GM21360 (cell line): ENCODE data around the gene NPFFR2.
"Not testable (repeated sequence)": the region's sequence is repeated elsewhere in the genome, so short reads cannot be mapped to it uniquely, and the experiment has no call there.

ENCODE experiments used
- ATAC-seq: cut with Tn5 transposase; IDR thresholded peaks from one replicate; pipeline ENCODE4 v1.9.1; 2021; ENCODE audit warnings: mild to moderate bottlenecking, moderate library complexity; ENCODE audit not compliant: unreplicated experiment

NPFFR2 gene

DNA sequence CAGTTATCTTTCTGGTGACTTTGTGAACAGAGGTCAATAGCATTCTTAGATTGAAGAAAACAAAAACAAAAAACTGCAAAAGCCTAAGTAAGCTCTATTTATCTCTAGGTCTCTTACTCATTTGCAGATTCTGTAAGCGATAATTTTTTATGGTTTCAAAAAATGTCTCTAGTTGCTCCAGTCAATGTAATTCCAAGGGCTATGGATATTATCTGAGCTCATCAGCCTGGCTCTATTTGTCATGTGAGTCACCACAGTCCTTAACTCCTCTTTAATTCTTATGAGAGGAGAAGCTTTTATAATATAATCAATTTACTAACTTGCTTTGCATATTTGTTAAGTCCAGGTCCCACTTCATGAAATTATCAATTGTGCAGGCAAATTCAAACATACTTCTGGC, 79.1 kb downstream of the NPFFR2 start:
- no peak for ATAC-seq

DNA sequence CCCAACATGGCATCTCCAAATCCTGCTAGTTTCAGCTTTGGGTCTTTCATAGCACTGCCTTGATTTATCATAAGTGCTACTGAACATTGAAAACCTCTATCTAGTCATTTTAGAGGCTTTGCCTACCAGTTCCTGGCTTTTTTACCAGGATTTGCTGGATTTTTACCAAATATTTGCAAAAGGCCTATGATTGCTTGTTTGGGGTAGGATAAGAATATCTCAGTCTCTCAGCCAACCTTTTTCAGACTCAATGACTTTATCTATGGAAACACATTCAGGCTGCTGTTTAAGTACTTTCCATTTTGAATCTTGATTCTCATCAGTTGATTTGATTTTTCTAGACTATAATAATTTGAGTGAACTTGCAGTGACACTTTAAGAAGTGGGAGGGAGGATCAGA, 80.1 kb downstream of the NPFFR2 start:
- no peak for ATAC-seq

DNA sequence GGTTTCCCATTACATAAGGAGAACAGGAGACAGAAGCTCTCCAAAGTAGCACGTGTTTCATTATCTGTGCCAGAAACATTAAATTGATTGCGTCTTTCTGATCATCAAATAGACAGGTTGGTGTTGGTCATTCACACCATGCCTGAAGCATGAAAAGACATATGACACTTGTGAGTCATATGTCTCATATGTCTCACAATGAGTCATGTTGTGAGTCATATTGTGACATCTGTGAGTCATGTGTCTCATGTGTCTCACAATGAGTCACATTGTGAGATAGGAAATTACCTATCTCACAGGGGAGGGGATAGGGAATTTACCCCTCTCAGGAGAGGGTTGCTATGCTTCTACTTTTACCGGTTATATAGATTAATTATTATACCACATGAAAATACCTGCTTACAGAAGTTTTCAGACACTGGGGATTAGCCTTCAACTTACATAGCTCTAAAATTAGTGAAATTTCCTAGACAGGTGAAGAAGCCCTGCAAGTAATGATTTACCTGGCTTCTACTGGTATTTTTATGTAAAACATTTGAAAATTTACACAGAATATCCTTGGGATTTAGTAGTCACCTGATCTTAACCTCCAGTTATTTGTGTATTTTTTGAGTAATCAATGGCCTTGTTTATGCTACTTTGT, 80.8 kb downstream of the NPFFR2 start:
- peak; percentile 93 for ATAC-seq

DNA sequence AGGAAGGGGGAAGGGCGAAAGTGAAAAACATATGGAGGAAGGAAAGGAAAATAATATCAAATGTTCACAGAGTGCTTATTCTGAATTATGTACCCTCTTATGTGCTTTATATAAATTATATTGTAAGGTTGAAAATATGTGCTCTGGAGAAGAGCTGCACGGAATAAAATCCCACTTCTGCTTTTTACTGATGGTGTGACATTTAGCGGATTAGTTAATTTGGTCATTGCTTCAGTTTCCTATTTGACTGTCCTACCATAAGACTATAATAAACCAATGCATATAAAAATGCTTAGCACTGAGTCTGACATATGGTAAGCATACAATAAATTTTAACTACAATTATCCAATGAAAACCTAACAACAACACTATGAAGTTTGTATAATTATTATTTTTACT, 86.2 kb downstream of the NPFFR2 start:
- ATAC-seq: no peak

DNA sequence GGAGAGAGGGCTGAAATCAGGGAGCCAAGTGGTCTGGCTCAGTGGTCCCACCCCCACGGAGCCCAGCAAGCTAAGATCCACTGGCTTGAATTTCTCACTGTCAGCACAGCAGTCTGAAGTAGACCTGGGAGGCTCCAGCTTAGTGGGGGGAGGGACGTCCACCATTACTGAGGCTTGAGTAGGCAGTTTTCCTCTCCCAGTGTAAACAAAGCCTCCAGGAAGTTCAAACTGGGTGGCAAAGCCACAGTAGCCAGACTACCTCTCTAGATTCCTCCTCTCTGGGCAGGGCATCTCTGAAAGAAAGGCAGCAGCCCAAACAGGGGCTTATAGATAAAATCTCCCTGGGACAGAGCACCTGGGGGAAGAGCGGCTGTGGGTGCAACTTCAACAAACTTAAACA, 88.1 kb downstream of the NPFFR2 start:
- ATAC-seq: no peak

DNA sequence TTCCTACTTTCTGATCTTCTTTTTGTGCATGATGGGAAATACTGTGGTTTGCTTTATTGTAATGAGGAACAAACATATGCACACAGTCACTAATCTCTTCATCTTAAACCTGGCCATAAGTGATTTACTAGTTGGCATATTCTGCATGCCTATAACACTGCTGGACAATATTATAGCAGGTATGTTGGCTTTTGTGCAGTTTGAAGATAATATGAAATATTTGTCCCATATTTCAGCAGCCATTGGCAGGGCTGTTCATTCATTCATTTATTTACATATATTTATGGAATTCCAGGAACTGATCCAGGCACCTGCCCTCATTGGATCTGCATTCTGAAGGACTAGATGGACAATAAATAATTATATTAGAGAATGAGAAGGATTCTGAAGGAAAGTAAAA, 96.9 kb downstream of the NPFFR2 start:
- no peak for ATAC-seq

DNA sequence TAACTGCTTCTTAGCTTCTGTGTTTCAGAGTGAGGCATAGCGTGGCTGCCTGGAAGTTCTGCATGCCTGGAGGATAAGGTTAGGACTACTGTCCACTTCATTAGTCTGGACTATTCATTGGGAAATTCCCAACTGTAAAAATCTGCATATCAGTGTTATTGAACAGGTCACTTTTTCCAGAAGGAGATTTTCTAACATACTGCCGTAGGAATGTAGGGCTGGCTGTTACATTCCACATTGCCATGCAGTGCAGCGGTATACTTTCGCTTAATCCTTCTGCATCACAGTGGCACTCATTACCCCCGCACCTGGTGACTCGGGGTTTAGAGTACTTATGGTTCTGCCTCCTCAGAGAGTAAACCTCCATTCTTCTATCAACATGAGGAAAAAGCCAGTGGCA, 104.6 kb downstream of the NPFFR2 start:
- no peak for ATAC-seq

DNA sequence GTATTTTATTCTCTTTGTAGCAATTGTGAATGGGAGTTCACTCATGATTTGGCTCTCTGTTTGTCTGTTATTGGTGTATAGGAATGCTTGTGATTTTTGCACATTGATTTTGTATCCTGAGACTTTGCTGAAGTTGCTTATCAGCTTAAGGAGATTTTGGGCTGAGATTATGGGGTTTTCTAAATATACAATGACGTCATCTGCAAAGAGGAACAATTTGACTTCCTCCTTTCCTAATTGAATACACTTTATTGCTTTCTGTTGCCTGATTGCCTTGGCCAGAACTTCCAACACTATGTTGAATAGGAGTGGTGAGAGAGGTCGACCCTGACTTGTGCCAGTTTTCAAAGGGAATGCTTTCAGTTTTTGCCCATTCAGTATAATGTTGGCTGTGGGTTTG, 108.2 kb downstream of the NPFFR2 start:
- ATAC-seq: not testable (repeated sequence)

DNA sequence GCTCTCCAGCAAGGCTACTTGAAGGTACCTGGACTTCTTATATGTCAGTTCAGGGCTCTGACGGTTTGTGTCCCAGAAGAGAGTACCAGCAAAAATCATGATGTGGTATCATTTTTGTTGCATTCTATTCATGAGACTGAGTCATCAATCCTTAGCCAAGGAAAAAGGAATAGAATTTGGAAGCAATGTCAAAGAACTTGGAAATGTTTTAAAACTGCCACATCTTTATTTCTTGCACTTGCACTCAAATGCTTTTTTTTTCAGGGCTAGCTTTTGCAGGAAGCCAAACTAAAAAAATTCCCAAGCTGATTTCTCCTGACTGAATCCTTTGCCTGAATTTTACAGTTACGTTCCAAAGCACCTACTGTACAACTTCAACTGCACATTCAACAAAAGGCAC, 112.4 kb downstream of the NPFFR2 start:
- no peak for ATAC-seq

DNA sequence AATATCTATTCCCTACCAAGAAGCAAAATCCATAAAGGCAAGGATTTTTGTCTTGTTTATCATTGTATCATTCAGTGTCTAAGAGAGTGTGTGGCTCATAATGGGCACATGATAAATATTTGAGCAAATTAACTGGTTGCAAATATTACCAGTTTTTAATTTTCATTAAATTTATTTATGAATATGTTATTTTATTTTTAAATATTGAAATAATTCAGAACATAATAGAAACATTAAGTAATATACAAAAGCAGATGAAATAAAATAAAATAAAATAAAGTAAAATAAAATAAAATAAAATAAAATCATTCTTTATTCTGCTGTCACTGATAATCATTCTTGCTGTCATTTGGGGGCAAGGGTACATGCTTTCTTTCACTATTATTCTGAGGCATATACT, 120.9 kb downstream of the NPFFR2 start:
- no peak for ATAC-seq

DNA sequence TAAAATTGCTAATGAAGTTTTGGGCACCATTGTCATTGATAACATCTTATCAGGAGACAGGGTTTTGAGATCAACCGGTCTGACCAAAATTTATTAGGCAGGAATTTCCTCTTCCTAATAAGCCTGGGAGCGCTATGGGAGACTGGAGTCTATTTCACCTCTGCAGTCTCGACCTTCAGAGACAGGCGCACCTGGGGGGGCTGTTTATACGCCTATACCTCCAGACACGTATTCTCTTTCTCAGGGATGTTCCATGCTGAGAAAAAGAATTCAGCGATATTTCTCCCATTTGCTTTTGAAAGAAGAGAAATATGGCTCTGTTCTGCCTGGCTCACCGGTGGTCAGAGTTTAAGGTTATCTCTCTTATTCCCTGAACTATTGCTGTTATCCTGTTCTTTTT, 121.8 kb downstream of the NPFFR2 start:
- ATAC-seq: not testable (repeated sequence)

DNA sequence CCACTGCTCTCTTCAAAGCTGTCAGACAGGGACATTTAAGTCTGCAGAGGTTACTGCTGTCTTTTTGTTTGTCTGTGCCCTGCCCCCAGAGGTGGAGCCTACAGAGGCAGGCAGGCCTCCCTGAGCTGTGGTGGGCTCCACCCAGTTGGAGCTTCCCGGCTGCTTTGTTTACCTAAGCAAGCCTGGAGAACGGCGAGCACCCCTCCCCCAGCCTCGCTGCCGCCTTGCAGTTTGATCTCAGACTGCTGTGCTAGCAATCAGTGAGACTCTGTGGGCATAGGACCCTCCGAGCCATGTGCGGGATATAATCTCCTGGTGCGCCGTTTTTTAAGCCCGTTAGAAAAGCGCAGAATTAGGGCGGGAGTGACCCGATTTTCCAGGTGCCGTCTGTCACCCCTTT, 137.5 kb downstream of the NPFFR2 start:
- not testable (repeated sequence) for ATAC-seq

DNA sequence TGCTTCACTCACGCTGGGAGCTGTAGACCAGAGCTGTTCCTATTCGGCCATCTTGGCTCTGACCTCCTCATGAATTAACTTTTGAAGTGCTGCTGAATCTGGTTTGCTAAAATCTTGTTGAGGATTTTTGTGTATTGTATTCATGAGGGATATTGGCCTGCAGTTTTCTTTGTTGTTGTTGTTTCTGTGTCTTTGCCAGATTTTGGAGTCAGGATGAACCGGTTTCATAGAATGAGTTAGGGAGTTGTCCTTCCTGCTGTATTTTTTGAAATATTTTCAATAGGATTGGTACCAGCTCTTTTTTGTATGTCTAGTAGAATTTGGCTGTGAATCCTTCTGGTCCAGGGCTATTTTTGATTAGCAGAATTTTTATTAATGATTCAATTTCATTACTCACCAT, 138.1 kb downstream of the NPFFR2 start:
- no peak for ATAC-seq

DNA sequence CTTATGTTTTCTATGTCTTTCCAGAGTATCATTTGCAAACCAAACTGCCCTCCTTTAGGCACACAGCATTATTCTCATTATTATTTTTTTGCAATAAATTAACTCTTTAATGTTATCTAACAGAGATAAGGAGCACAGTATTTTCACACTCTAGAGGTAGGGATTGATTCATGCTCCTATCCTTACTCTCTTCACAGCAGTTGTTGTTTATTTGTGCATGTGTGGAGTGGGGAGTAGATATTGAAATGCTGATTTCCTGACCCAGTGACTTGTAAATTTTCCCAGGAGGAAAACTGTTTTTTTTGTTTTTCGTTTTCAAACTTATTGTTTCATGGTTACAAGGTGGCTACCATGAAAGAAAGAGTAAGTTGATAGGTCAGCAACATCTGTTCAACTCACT, 140.0 kb downstream of the NPFFR2 start:
- ATAC-seq: no peak

DNA sequence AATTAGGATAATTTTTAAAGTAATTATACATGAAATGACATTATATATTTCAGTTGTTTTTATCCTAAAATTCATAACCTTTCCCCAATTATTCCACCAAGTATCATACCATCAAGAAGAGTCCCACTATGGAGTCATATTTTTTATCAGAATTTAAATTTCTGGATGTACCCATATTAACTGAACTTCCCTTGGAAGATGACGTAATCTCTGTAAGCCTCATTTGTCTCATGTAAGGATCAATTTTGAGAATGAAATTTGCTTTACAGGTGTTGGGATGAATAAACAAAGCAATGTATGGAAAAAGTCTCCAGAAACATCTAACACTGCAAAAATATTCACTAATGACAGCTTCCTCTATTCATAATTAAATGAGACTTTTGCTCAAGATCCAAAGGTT, 147.5 kb downstream of the NPFFR2 start:
- ATAC-seq: no peak

DNA sequence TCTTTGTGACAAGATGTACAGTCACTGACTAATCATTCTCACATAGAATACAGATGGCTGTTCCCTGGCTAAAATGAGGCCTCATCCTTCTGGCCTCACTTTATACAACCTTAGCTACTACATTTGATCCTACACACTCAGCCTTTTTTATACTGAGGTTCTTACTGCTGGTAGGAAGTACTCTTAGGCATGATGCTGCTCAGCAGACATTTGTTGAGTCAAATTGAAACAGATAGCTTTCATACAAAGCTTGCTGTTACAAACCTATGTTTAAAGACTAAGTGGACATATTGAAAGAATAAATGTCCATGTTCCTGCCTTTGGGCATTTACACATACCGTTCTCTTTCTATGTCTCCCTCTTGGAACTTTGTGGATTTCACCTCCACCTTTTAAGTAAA, 154.9 kb downstream of the NPFFR2 start:
- ATAC-seq: peak; percentile 80

DNA sequence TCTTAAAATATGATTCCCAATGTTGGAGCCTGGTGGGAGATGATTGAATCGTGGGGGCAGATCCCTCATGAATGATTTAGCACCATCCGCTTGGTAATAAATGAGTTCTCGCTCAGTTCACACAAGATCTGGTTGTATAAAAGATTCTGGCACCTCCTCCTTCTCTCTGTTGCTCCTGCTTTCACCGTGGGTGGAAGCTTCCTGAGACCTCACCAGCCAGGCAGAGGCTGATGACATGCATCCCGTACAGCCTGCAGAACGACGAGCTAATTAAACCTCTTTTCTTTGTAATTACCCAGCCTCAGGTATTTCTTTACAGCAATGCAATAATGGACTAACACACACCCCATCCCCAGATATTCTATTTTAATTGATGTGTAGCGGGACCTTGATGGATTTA, 162.2 kb downstream of the NPFFR2 start:
- no peak for ATAC-seq

DNA sequence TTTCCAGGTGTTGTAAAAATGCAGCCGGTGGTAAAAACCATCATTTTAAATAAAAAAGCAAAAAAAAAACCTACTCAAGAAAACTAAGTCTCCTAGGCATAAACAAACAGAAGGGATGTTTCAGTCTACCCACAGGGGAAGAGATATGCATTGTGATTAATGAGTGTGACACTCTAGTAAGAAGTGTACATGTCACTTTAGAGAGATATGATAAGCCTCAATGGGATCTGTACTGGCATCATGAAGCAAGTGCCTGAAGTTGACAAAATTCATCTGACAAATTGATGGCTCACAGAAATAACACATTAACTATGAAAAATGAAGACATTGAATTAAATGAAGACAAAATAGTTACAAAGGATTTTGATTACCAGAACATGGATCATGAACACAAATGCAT, 162.7 kb downstream of the NPFFR2 start:
- no peak for ATAC-seq
